HepG2 (cell line): ENCODE results near the gene USP34. TPM values are rescaled to one million over a fixed set of nuclear protein-coding genes. Genes with fewer than 3 reads are reported as not detected.

Experiments
- ADNP ChIP-seq: sonication (generic); formaldehyde crosslinking; IDR thresholded peaks from 2 replicates; pipeline ENCODE4 v1.4.0; 2020; ENCODE audit warnings: missing genetic modification reagents
- ATM ChIP-seq: fragments of 450-650 bp; IDR thresholded peaks from 2 replicates; pipeline ENCODE4 v1.7.1; 2017; ENCODE audit warnings: mild to moderate bottlenecking, borderline replicate concordance
- HNRNPL ChIP-seq: fragments of 200-400 bp; formaldehyde crosslinking; IDR thresholded peaks from 2 replicates; pipeline ENCODE4 v1.6.1; 2017; ENCODE audit warnings: mild to moderate bottlenecking, low read depth, low read length
- LBX2 ChIP-seq: sonication (generic); formaldehyde crosslinking; IDR thresholded peaks from 2 replicates; pipeline ENCODE4 v1.5.0; 2020; ENCODE audit warnings: missing genetic modification reagents, mild to moderate bottlenecking, borderline replicate concordance
- POGZ ChIP-seq: sonication (generic); formaldehyde crosslinking; IDR thresholded peaks from 2 replicates; pipeline ENCODE4 v1.4.0; 2020; ENCODE audit warnings: mild to moderate bottlenecking, missing genetic modification reagents
- SMAD3 ChIP-seq: sonication (generic); formaldehyde crosslinking; IDR thresholded peaks from 2 replicates; pipeline ENCODE4 v1.4.0; 2020; ENCODE audit warnings: missing genetic modification reagents
- SUZ12 ChIP-seq: fragments of 150-350 bp; IDR thresholded peaks from 2 replicates; pipeline ENCODE4 v1.6.1; 2014; ENCODE audit warnings: low read depth, low read length
- THYN1 ChIP-seq: sonication (generic); formaldehyde crosslinking; IDR thresholded peaks from 2 replicates; pipeline ENCODE4 v1.8.1; 2023; ENCODE audit warnings: low read depth, mild to moderate bottlenecking, moderate library complexity, missing genetic modification reagents, borderline replicate concordance
- ZBTB42 ChIP-seq: sonication (generic); formaldehyde crosslinking; IDR thresholded peaks from 2 replicates; pipeline ENCODE4 v1.5.0; 2020; ENCODE audit warnings: mild to moderate bottlenecking, missing genetic modification reagents
- ZEB1 ChIP-seq: IDR thresholded peaks from 2 replicates; pipeline ENCODE4 v1.6.1; 2012; ENCODE audit warnings: mild to moderate bottlenecking, low read depth, inconsistent platforms; ENCODE audit not compliant: insufficient replicate concordance
- ZMYM2 ChIP-seq: sonication (generic); formaldehyde crosslinking; IDR thresholded peaks from 2 replicates; pipeline ENCODE4 v1.8.0; 2022; ENCODE audit warnings: mild to moderate bottlenecking, missing genetic modification reagents
- ZNF292 ChIP-seq: sonication (generic); formaldehyde crosslinking; IDR thresholded peaks from 2 replicates; pipeline ENCODE4 v1.8.1; 2022; ENCODE audit warnings: mild to moderate bottlenecking, low read depth, missing genetic modification reagents, borderline replicate concordance
- ZNF337 ChIP-seq: sonication (generic); formaldehyde crosslinking; IDR thresholded peaks from 2 replicates; pipeline ENCODE4 v1.5.1; 2020; ENCODE audit warnings: missing genetic modification reagents, low read depth, mild to moderate bottlenecking, borderline replicate concordance
- ZNF639 ChIP-seq: conservative IDR thresholded peaks from 2 replicates; pipeline ENCODE4 v1.6.1; 2018; ENCODE audit warnings: missing genetic modification reagents
- ZNF652 ChIP-seq: IDR thresholded peaks from 2 replicates; pipeline ENCODE4 v1.6.1; 2016; ENCODE audit warnings: low read depth, borderline replicate concordance
- ZNF75D ChIP-seq: sonication (generic); formaldehyde crosslinking; IDR thresholded peaks from 2 replicates; pipeline ENCODE4 v1.8.1; 2023; ENCODE audit warnings: missing genetic modification reagents, mild to moderate bottlenecking, borderline replicate concordance
- ZSCAN12 ChIP-seq: sonication (generic); formaldehyde crosslinking; IDR thresholded peaks from 2 replicates; pipeline ENCODE4 v1.9.0; 2021; ENCODE audit warnings: mild to moderate bottlenecking, missing genetic modification reagents
- polyA plus RNA-seq, 8 experiments: library from polyadenylated mRNA; depleted of rRNA in 3 of 8; stranded (reverse) in 7 of 8; unstranded in 1 of 8; fragments of >200 nt; fragmentation: Illumina TruSeq in 4 of 8; extraction: Trizol in 4 of 8; gene quantifications; 2 replicates each; pipeline versions ENCODE4 v1.2.1 to v1.2.3, GENCODE V29; 2011 to 2016; ENCODE audit warnings: low read depth in 4 of 8, missing spikeins in 1 of 8, mixed read lengths in 1 of 8; ENCODE audit not compliant: insufficient read depth in 1 of 8
- total RNA-seq, 5 experiments: library from RNA; depleted of rRNA; stranded (reverse); fragments of >200 nt; fragmentation: Illumina TruSeq; extraction: Trizol; gene quantifications; 2 replicates each; pipeline ENCODE4 v1.2.3, GENCODE V29; 2016; ENCODE audit warnings: low read depth in 1 of 5
- TF ChIP-seq, protein P1 (sequence below): sonication (generic); formaldehyde crosslinking; conservative IDR thresholded peaks from 2 replicates; pipeline ENCODE4 v1.8.0; 2022; ENCODE audit warnings: low read depth, missing genetic modification reagents
- TF ChIP-seq, protein P2 (sequence below): sonication (generic); formaldehyde crosslinking; IDR thresholded peaks from 2 replicates; pipeline ENCODE4 v1.4.0; 2020; ENCODE audit warnings: missing genetic modification reagents
- TF ChIP-seq, protein P3 (sequence below): sonication (generic); formaldehyde crosslinking; IDR thresholded peaks from 2 replicates; pipeline ENCODE4; 2020; ENCODE audit warnings: missing genetic modification reagents, mild to moderate bottlenecking, borderline replicate concordance

Gene USP34
- total and polyA plus RNA-seq, 2 of the 13 experiments (the other 11 are each of a cell fraction or from before 2014, with no cell fraction given) = 99.2 to 100 TPM

GRCh38 chr2:61470965-61471904 lies at the start of gene USP34 (continued):
- no peak for TF ChIP-seq ZNF75D (CRISPR knock-in tag)
- peak; percentile 60; the same call in 1 of the 2 replicates for TF ChIP-seq ZSCAN12 (CRISPR knock-in tag)
- no peak for TF ChIP-seq ATM
- peak; percentile 94 for TF ChIP-seq ZNF639
- TF ChIP-seq THYN1 (CRISPR knock-in tag) = 0 out of 2 replicates have a peak, but pooled peaks have one; percentile 78
- peak; percentile 48 for TF ChIP-seq POGZ (CRISPR knock-in tag)
- peak; percentile 48; the same call in 1 of the 2 replicates for TF ChIP-seq LBX2 (CRISPR knock-in tag)
- no peak; the same call in 1 of the 2 replicates for TF ChIP-seq ZNF652 (CRISPR knock-in tag)
- peak; percentile 69; the same call in 1 of the 2 replicates for TF ChIP-seq SMAD3 (CRISPR knock-in tag)
- TF ChIP-seq, protein P1, sequence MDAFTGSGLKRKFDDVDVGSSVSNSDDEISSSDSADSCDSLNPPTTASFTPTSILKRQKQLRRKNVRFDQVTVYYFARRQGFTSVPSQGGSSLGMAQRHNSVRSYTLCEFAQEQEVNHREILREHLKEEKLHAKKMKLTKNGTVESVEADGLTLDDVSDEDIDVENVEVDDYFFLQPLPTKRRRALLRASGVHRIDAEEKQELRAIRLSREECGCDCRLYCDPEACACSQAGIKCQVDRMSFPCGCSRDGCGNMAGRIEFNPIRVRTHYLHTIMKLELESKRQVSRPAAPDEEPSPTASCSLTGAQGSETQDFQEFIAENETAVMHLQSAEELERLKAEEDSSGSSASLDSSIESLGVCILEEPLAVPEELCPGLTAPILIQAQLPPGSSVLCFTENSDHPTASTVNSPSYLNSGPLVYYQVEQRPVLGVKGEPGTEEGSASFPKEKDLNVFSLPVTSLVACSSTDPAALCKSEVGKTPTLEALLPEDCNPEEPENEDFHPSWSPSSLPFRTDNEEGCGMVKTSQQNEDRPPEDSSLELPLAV (CRISPR knock-in tag) = no peak
- TF ChIP-seq, protein P2, sequence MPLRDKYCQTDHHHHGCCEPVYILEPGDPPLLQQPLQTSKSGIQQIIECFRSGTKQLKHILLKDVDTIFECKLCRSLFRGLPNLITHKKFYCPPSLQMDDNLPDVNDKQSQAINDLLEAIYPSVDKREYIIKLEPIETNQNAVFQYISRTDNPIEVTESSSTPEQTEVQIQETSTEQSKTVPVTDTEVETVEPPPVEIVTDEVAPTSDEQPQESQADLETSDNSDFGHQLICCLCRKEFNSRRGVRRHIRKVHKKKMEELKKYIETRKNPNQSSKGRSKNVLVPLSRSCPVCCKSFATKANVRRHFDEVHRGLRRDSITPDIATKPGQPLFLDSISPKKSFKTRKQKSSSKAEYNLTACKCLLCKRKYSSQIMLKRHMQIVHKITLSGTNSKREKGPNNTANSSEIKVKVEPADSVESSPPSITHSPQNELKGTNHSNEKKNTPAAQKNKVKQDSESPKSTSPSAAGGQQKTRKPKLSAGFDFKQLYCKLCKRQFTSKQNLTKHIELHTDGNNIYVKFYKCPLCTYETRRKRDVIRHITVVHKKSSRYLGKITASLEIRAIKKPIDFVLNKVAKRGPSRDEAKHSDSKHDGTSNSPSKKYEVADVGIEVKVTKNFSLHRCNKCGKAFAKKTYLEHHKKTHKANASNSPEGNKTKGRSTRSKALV (CRISPR knock-in tag) = no peak
- TF ChIP-seq ZMYM2 = peak; percentile 73
- TF ChIP-seq ZBTB42 (CRISPR knock-in tag) = peak; percentile 92
- no peak for TF ChIP-seq ZEB1
- TF ChIP-seq SUZ12 = no peak
- TF ChIP-seq HNRNPL = 0 out of 2 replicates have a peak, but pooled peaks have one; percentile 48
- TF ChIP-seq ZNF292 (CRISPR knock-in tag) = peak; percentile 69; the same call in 1 of the 2 replicates
- peak; percentile 20; the same call in 1 of the 2 replicates for TF ChIP-seq ZNF337
- TF ChIP-seq ADNP (CRISPR knock-in tag) = no peak; the same call in 1 of the 2 replicates
- TF ChIP-seq, protein P3, sequence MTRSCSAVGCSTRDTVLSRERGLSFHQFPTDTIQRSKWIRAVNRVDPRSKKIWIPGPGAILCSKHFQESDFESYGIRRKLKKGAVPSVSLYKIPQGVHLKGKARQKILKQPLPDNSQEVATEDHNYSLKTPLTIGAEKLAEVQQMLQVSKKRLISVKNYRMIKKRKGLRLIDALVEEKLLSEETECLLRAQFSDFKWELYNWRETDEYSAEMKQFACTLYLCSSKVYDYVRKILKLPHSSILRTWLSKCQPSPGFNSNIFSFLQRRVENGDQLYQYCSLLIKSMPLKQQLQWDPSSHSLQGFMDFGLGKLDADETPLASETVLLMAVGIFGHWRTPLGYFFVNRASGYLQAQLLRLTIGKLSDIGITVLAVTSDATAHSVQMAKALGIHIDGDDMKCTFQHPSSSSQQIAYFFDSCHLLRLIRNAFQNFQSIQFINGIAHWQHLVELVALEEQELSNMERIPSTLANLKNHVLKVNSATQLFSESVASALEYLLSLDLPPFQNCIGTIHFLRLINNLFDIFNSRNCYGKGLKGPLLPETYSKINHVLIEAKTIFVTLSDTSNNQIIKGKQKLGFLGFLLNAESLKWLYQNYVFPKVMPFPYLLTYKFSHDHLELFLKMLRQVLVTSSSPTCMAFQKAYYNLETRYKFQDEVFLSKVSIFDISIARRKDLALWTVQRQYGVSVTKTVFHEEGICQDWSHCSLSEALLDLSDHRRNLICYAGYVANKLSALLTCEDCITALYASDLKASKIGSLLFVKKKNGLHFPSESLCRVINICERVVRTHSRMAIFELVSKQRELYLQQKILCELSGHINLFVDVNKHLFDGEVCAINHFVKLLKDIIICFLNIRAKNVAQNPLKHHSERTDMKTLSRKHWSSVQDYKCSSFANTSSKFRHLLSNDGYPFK = peak; percentile 91; the same call in 1 of the 2 replicates
